ENCODE measurements around the gene SAMD1.
A peak's percentile ranks its signal among the peaks of the same experiment; 100 is the strongest.
"Not testable (repeated sequence)": the region's sequence is repeated elsewhere in the genome, so short reads cannot be mapped to it uniquely, and the experiment has no call there.

SAMD1 gene

GRCh38 chr19:14061081-14061749, 29.3 kb downstream of the SAMD1 start:
- DNase-seq (ENCODE audit: low spot score) = no peak

GRCh38 chr19:14059652-14060155, 30.8 kb downstream of the SAMD1 start:
- no peak for DNase-seq (ENCODE audit: low spot score)

GRCh38 chr19:14059093-14059480, 31.5 kb downstream of the SAMD1 start:
- DNase-seq (ENCODE audit: low spot score) = peak; percentile 44

GRCh38 chr19:14058182-14059092, 32.1 kb downstream of the SAMD1 start:
- DNase-seq (ENCODE audit: low spot score) = no peak

- no peak for DNase-seq (ENCODE audit: low spot score)
Observed at GRCh38 chr19:14056741-14057356, 33.7 kb downstream of the SAMD1 start.

- DNase-seq (ENCODE audit: low spot score) = no peak
Observed at GRCh38 chr19:14056069-14056666, 34.4 kb downstream of the SAMD1 start.

- DNase-seq (ENCODE audit: low spot score) = no peak
Observed at GRCh38 chr19:14055396-14055795, 35.2 kb downstream of the SAMD1 start.

GRCh38 chr19:14054721-14055120, 35.8 kb downstream of the SAMD1 start:
- no peak for DNase-seq (ENCODE audit: low spot score)

- DNase-seq (ENCODE audit: low spot score) = no peak
Observed at GRCh38 chr19:14054099-14054498, 36.5 kb downstream of the SAMD1 start.

GRCh38 chr19:14053500-14053899, 37.1 kb downstream of the SAMD1 start:
- no peak for DNase-seq (ENCODE audit: low spot score)

GRCh38 chr19:14053032-14053431, 37.5 kb downstream of the SAMD1 start:
- DNase-seq (ENCODE audit: low spot score) = no peak

GRCh38 chr19:14052470-14052869, 38.1 kb downstream of the SAMD1 start:
- no peak for DNase-seq (ENCODE audit: low spot score)

GRCh38 chr19:14051980-14052379, 38.6 kb downstream of the SAMD1 start:
- DNase-seq (ENCODE audit: low spot score) = no peak

GRCh38 chr19:14050961-14051360, 39.6 kb downstream of the SAMD1 start:
- not testable (repeated sequence) for DNase-seq (ENCODE audit: low spot score)

- no peak for DNase-seq (ENCODE audit: low spot score)
Observed at GRCh38 chr19:14050512-14050911, 40.0 kb downstream of the SAMD1 start.

GRCh38 chr19:14048443-14049153, 42.0 kb downstream of the SAMD1 start:
- peak; percentile 81 for DNase-seq (ENCODE audit: low spot score)

GRCh38 chr19:14047866-14048265, 42.7 kb downstream of the SAMD1 start:
- DNase-seq (ENCODE audit: low spot score) = not testable (repeated sequence)

- peak; percentile 70 for DNase-seq (ENCODE audit: low spot score)
Observed at GRCh38 chr19:14042659-14043608, 47.6 kb downstream of the SAMD1 start.

GRCh38 chr19:14039181-14039580, 51.4 kb downstream of the SAMD1 start:
- no peak for DNase-seq (ENCODE audit: low spot score)
